Transverse colon (tissue), 4 donors: Measurements from ENCODE around the gene TUBG2.

ENCODE experiments used
- CTCF ChIP-seq, 5 experiments: fragments of 200-600 bp in 3 of 5; fragments of 450-650 bp in 2 of 5; sonication (generic) in 3 of 5; IDR thresholded peaks; 1 replicate in 2 of 5; 2 replicates in 3 of 5; pipeline ENCODE4 v1.5.1; 2016 to 2017; ENCODE audit warnings: antibody characterized with exemption in 5 of 5, inconsistent platforms in 3 of 5, mild to moderate bottlenecking in 2 of 5, moderate library complexity in 1 of 5
- EP300 ChIP-seq: sonication (generic); formaldehyde crosslinking; IDR thresholded peaks from one replicate; pipeline ENCODE4 v1.6.1; 2017; ENCODE audit warnings: antibody characterized with exemption, low read depth
- POLR2A ChIP-seq: fragments of 450-650 bp; IDR thresholded peaks from one replicate; pipeline ENCODE4 v1.6.1; 2016; ENCODE audit warnings: antibody characterized with exemption, mild to moderate bottlenecking, moderate library complexity
- POLR2AphosphoS5 ChIP-seq, 3 donors: sonication (generic); formaldehyde crosslinking; IDR thresholded peaks; one replicate each; pipeline ENCODE4 v1.6.1; 2016; ENCODE audit warnings: antibody characterized with exemption in 3 of 3

- TF ChIP-seq CTCF (IDR thresholded peaks at IDR 0.05) (no peak), POLR2A (no peak), EP300 (no peak), POLR2AphosphoS5 (IDR thresholded peaks at IDR 0.05) (peak in 1 of 3 donors; percentile 25)
Observed at GRCh38 chr17:42617956-42618431, 41.1 kb upstream of the TUBG2 start.
